HG03039 (cell line): ENCODE measurements around the gene AP3B1.

Experiments used
- ATAC-seq: cut with Tn5 transposase; IDR thresholded peaks from one replicate; pipeline ENCODE4 v1.9.1; 2021; ENCODE audit warnings: mild to moderate bottlenecking, moderate library complexity; ENCODE audit not compliant: unreplicated experiment

The AP3B1 gene

GRCh38 chr5:78006449-78006848 is 288.0 kb downstream of the AP3B1 start:
- ATAC-seq, result no peak

GRCh38 chr5:78005021-78005785 is 289.3 kb downstream of the AP3B1 start:
- no peak for ATAC-seq

GRCh38 chr5:78004559-78004958 is 289.9 kb downstream of the AP3B1 start:
- no peak for ATAC-seq

GRCh38 chr5:78003919-78004318 is 290.6 kb downstream of the AP3B1 start:
- ATAC-seq, result no peak

GRCh38 chr5:78003450-78003849 is 291.0 kb downstream of the AP3B1 start:
- ATAC-seq, result no peak

GRCh38 chr5:78002690-78003089 is 291.8 kb downstream of the AP3B1 start:
- no peak for ATAC-seq

- ATAC-seq, result no peak
These were observed 293.3 kb downstream of the AP3B1 start for GRCh38 chr5:78001197-78001596.

GRCh38 chr5:78000191-78000590 is 294.3 kb downstream of the AP3B1 start:
- no peak for ATAC-seq

GRCh38 chr5:77999399-77999798 is 295.1 kb downstream of the AP3B1 start:
- ATAC-seq, result no peak

- ATAC-seq, result no peak
These were observed 297.6 kb downstream of the AP3B1 start for GRCh38 chr5:77996943-77997342.

- ATAC-seq, result no peak
These were observed 298.6 kb downstream of the AP3B1 start for GRCh38 chr5:77995793-77996409.

- no peak for ATAC-seq
These were observed 299.6 kb downstream of the AP3B1 start for GRCh38 chr5:77994943-77995342.

GRCh38 chr5:77993855-77994318 is 300.6 kb downstream of the AP3B1 start:
- no peak for ATAC-seq

- no peak for ATAC-seq
These were observed 301.2 kb downstream of the AP3B1 start for GRCh38 chr5:77993141-77993854.

- ATAC-seq, result no peak
These were observed 303.4 kb downstream of the AP3B1 start for GRCh38 chr5:77991084-77991483.

GRCh38 chr5:77990020-77990419 is 304.5 kb downstream of the AP3B1 start:
- no peak for ATAC-seq

GRCh38 chr5:77987988-77988387 is 306.5 kb downstream of the AP3B1 start:
- no peak for ATAC-seq

- ATAC-seq, result no peak
These were observed 307.2 kb downstream of the AP3B1 start for GRCh38 chr5:77987331-77987730.

- ATAC-seq, result no peak
These were observed 308.2 kb downstream of the AP3B1 start for GRCh38 chr5:77986261-77986660.

GRCh38 chr5:77985247-77985646 is 309.3 kb downstream of the AP3B1 start:
- ATAC-seq, result no peak

GRCh38 chr5:77984587-77984986 is 309.9 kb downstream of the AP3B1 start:
- ATAC-seq, result no peak
